ENCODE results near the gene NT5DC4.

The NT5DC4 gene

DNA sequence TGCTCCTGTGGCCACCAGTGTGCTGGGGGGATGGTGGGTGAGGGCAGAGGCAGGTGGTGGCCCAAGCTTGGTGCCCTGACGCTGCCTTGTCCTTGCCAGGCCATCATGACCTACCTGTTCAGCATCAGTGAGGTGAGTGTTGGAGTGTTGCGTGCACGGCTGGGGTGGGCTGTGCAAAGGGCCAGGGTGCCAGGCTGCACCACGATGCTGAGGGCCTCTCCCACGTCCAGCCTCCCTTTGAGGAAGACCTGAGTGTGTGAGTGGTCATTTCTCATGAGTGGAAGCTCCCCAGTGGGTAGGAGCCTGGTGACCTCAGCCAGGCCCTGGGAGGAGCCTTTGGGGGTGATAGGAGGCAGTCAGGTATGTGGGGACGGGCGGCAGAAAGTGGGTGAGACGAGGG is 3.2 kb downstream of the NT5DC4 start:
- H3K4me3 ChIP-seq (ENCODE audit: low read depth, low read length, poor library complexity, severe bottlenecking) = no peak overlapping the region
- H3K9ac ChIP-seq (ENCODE audit: low read length) = no peak overlapping the region
- no peaks in the 10 kb centered on the region for H3K36me3 ChIP-seq (ENCODE audit: insufficient read depth, low read length)
- H3K27me3 ChIP-seq (ENCODE audit: insufficient read depth, low read length) = no peaks in the 10 kb centered on the region
- H2AFZ ChIP-seq (ENCODE audit: low read length) = no peak overlapping the region
- no peaks in the 10 kb centered on the region for H3K79me2 ChIP-seq (ENCODE audit: insufficient read depth, low read length)
- H3K27ac ChIP-seq (ENCODE audit: low read depth, low read length, poor library complexity, severe bottlenecking) = no peak overlapping the region
- no peaks in the 10 kb centered on the region for H4K20me1 ChIP-seq (ENCODE audit: insufficient read depth, low read length)
- H3F3A ChIP-seq (ENCODE audit: insufficient read depth, low read length) = no peaks in the 10 kb centered on the region
- H3K9me2 ChIP-seq (ENCODE audit: low read depth, low read length) = no peaks in the 10 kb centered on the region
- H3K4me1 ChIP-seq (ENCODE audit: insufficient read depth, low read length, severe bottlenecking) = peaks cover 4% of the 10 kb centered on the region
- H3K4me2 ChIP-seq (ENCODE audit: low read length) = no peak overlapping the region
- TF ChIP-seq, protein P1, sequence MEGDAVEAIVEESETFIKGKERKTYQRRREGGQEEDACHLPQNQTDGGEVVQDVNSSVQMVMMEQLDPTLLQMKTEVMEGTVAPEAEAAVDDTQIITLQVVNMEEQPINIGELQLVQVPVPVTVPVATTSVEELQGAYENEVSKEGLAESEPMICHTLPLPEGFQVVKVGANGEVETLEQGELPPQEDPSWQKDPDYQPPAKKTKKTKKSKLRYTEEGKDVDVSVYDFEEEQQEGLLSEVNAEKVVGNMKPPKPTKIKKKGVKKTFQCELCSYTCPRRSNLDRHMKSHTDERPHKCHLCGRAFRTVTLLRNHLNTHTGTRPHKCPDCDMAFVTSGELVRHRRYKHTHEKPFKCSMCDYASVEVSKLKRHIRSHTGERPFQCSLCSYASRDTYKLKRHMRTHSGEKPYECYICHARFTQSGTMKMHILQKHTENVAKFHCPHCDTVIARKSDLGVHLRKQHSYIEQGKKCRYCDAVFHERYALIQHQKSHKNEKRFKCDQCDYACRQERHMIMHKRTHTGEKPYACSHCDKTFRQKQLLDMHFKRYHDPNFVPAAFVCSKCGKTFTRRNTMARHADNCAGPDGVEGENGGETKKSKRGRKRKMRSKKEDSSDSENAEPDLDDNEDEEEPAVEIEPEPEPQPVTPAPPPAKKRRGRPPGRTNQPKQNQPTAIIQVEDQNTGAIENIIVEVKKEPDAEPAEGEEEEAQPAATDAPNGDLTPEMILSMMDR (IDR thresholded peaks at IDR 0.05; ENCODE audit: low read length) = no peak
- no peak for TF ChIP-seq EZH2 (IDR thresholded peaks at IDR 0.05; ENCODE audit: borderline replicate concordance, low read length)
- H3K9me3 ChIP-seq (ENCODE audit: low read length) = no peaks in the 10 kb centered on the region

DNA sequence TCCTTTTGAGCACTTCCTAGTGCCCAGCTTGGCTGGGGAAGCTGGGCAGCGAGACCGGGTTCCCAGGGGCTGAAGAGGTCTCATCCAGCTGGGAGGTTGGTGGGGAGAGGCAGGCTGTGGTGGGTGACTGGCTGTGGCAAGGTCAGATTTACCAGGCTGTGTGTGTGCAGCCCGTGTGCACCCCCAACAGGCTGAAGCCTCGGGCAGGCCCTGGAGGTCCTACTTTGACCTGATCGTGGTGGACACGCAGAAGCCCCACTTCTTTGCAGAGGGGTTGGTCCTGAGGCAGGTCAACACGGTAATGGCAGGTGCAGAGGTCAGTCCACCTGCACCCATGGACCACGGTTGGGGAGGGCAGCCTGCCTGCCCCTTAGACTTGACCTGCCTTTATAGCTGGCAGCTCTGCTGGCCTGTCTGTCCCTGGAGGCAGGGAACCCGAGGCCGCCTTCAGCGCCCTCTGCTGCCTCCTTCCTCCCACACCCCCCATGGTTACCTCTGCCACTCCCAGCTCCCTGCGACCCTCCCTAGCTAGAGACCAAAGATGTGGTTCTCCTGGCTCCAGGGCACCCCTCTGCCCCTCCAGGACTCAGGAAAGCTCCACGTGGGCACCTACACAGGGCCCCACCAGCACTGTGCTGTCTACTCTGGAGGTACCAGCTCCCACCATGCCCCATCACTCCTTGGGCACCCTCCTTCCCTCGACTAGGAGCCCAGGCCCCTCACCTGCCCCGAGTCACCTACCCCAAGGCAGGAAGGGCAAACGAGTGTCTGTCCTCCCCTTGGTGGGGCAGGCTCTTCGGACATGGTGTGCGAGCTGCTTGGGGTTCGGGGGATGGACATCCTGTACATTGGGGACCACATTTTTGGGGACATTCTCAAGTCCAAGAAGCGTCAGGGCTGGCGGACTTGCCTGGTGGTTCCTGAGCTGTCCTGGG is 4.0 kb downstream of the NT5DC4 start:
- Histone ChIP-seq H3K4me2 (ENCODE audit: low read length) (no peak overlapping the region), H2AFZ (ENCODE audit: low read length) (no peak overlapping the region)

DNA sequence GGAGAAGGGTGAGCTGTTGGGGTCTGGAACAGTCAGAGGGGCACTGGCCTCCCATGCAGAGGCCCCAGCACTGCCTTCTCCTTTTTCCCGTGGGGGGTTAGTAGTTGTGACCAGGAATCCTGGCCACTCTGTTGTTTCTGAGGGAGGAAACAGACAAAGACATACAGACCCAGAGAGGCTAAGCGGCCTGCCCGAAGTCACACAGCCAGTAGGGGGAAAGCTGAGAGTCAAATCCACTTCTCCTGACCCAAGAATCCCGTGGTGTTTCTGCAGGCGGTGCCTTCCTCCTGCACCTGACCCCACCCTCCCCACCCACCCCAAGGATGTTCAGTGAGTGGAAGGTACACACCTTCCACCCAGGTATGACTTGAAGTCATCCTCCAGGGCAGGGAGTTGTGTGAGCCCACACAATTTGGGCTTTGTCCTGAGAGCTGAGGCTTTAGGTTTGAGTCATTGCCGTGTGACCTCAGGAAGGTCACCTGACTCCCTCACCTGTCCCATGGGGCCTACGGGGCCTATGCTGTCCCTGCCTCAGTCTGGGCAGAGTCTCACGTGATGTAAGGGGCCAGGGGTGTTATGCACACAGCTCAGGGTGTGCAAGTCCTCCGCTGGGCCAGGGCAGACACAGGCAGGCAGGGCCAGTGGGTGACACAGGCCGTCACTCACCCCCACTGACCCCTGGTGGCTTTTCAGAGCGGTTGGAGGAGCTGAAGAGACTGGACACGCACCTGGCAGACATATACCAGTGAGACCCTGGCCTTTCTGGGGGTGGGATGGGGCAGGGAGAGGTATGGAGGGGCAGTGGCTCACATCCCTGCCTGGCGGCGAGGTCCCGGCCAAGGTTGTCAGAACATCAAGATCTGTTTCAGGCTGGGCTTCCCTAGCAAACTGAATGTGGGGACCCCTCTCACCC is 5.0 kb downstream of the NT5DC4 start:
- H3K9ac ChIP-seq (ENCODE audit: low read length) = no peak overlapping the region
- H3F3A ChIP-seq (ENCODE audit: insufficient read depth, low read length) = no peaks in the 10 kb centered on the region
- H3K36me3 ChIP-seq (ENCODE audit: insufficient read depth, low read length) = no peaks in the 10 kb centered on the region
- H3K79me2 ChIP-seq (ENCODE audit: insufficient read depth, low read length) = no peaks in the 10 kb centered on the region
- no peak for TF ChIP-seq EZH2 (IDR thresholded peaks at IDR 0.05; ENCODE audit: borderline replicate concordance, low read length)
- TF ChIP-seq, protein P1 (IDR thresholded peaks at IDR 0.05; ENCODE audit: low read length) = no peak
- H4K20me1 ChIP-seq (ENCODE audit: insufficient read depth, low read length) = no peaks in the 10 kb centered on the region
- H3K27me3 ChIP-seq (ENCODE audit: insufficient read depth, low read length) = no peaks in the 10 kb centered on the region
- no peak overlapping the region for H3K4me2 ChIP-seq (ENCODE audit: low read length)
- no peak overlapping the region for H3K4me3 ChIP-seq (ENCODE audit: low read depth, low read length, poor library complexity, severe bottlenecking)
- no peaks in the 10 kb centered on the region for H3K9me3 ChIP-seq (ENCODE audit: low read length)
- peaks cover 4% of the 10 kb centered on the region for H3K4me1 ChIP-seq (ENCODE audit: insufficient read depth, low read length, severe bottlenecking)
- no peaks in the 10 kb centered on the region for H3K9me2 ChIP-seq (ENCODE audit: low read depth, low read length)
- no peak overlapping the region for H2AFZ ChIP-seq (ENCODE audit: low read length)
- no peak overlapping the region for H3K27ac ChIP-seq (ENCODE audit: low read depth, low read length, poor library complexity, severe bottlenecking)

More for the DNA sequence above, 4.0 kb downstream of the NT5DC4 start:
- Histone ChIP-seq H3K79me2 (ENCODE audit: insufficient read depth, low read length) (no peaks in the 10 kb centered on the region), H3K4me1 (ENCODE audit: insufficient read depth, low read length, severe bottlenecking) (peaks cover 4% of the 10 kb centered on the region), H3K27ac (ENCODE audit: low read depth, low read length, poor library complexity, severe bottlenecking) (no peak overlapping the region), H3K9me3 (ENCODE audit: low read length) (no peaks in the 10 kb centered on the region), H4K20me1 (ENCODE audit: insufficient read depth, low read length) (no peaks in the 10 kb centered on the region), H3K4me3 (ENCODE audit: low read depth, low read length, poor library complexity, severe bottlenecking) (no peak overlapping the region), H3K9ac (ENCODE audit: low read length) (no peak overlapping the region), H3F3A (ENCODE audit: insufficient read depth, low read length) (no peaks in the 10 kb centered on the region), H3K36me3 (ENCODE audit: insufficient read depth, low read length) (no peaks in the 10 kb centered on the region), H3K27me3 (ENCODE audit: insufficient read depth, low read length) (no peaks in the 10 kb centered on the region), H3K9me2 (ENCODE audit: low read depth, low read length) (no peaks in the 10 kb centered on the region)
- TF ChIP-seq EZH2 (IDR thresholded peaks at IDR 0.05; ENCODE audit: borderline replicate concordance, low read length) = no peak
- TF ChIP-seq, protein P1 (IDR thresholded peaks at IDR 0.05; ENCODE audit: low read length) = peak; percentile 40; the same call in 1 of the 2 replicates

All from OCI-LY1 (cell line).